HG03520 (cell line): ENCODE measurements around the gene IGF1R.
A peak's percentile ranks its signal among the peaks of the same experiment; 100 is the strongest.

ENCODE experiments used
- ATAC-seq: cut with Tn5 transposase; IDR thresholded peaks from one replicate; pipeline ENCODE4 v1.9.1; 2021; ENCODE audit warnings: mild to moderate bottlenecking, moderate library complexity; ENCODE audit not compliant: unreplicated experiment

The IGF1R gene

DNA sequence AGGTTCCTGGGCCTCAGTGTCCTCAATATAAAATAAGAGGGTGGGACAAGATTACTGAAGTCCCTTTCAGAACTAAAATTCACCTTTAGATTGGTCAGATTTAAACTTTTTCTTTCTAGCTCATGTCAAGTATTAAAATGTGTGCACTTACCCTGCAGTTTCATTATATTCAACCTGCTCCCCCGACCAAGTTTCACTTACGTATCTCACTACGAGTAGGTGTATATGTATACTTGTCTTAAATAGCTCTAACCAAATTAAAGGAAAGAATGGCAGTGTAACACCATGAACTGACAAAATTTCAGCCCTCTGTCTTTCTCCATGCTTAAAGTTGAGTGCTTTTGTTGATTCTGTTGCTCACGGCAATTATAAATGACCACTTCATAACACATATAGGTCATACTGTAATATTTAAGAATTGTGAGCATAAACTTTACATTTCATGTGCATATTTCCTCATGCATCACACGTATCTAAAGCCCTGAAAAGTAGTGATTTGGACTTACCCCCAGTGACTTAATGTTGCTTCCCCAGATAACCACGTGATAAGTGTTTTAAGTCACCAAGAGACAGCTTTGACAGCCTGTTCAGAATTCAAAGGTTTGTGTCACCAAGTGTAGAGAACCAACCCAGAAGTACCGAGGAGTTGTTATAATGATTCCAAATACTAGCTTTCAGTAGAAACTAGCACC lies 289.2 kb downstream of the IGF1R start:
- peak; percentile 78 for ATAC-seq

DNA sequence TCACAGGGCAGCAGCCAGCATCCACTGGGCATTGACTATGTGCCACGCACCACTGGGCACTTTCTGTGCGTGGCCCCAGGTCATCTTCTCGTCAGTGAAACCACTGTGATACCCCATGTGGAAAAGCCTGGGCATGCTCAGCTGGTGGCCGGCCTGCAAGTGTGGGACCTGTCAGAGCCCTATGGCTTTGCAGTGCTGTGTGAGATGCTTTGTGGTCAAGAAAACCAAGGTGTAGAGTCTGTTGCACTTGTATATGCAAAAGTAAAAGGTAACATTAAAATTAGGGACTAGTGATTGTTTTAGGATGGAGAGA lies 289.7 kb downstream of the IGF1R start:
- ATAC-seq, result peak; percentile 9

DNA sequence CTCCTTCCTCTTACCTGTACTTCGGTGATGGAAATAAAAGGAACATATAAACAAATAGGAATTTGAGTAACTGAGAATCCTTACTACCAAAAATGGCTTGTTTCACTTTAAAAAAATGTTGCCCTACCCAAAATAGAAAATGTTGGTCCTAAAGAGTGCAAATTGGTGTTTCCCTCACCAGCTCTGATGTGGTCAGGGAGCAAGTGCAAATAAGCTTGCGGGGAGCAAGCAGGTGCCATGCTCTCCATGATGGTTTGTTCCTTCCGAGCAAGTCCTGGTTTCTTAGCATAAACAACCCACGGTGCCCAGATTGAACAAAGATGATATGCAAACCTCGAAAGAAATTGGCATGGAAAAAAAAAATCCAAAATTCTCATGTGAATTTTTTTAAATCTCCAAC lies 290.5 kb downstream of the IGF1R start:
- no peak for ATAC-seq

DNA sequence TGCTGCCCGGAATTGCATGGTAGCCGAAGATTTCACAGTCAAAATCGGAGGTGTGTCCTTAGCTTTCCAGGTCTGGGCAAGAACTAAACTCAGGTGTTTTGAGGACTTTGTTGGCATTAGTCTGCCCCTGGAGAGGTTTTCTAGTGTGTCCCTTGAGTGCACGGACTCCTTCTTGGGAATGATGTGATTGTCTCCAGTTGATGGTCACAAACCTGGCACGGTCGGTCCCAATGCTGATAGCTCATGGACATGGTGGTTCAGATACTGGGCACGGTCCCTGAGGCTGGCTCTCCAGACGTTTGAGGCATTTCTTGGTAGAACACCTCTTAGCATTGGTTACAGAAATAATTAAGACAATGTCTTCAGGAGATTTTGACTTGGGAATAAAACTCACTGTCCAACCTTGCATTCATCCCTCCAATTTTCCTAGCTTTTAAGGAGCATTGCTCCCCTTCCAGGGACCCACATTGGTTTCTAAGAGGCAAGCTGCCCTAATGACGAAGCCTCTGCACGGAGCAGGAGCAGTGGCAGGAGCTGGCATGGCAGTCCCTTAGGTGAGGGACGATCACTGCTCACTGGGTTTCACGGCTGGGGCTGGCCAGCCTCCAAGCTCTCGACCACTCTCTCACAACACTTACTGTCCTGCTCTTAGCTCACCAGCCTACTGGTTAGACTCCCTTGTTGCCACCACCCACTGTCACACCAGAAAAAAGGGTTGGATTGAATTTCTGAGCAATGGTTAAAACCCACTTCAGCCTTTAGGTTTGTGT lies 291.2 kb downstream of the IGF1R start:
- ATAC-seq, result no peak

DNA sequence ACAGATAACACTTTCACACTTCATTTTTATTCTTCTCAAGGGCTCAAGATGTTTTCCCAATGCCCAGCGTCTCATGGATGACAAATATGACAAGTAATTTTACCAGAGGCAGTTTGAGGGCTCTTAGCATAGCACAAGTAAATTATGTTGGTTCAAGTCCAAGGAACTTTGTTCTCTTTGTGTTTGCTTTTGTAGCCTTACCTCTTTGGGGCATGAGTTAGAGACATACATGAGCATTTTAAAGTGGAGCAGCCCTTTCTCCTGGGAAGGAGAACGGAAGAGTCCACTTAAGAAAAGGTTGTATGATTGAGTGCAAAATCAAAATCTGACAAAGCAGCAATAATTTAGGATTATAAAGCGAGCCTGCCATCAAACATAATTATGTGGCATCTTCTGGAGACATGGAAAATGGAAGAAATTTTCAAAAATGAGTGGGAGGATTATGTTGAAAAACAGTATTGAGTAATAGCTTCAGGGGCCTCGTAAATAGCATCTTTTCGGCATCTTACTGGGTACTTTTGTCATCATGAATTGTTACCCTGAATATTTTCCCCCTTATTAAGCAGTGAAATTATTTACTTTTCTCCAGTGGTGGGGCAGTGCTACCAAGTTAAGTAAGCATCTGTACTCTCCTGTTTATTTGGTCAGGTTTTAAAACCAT lies 293.4 kb downstream of the IGF1R start:
- ATAC-seq, result no peak

DNA sequence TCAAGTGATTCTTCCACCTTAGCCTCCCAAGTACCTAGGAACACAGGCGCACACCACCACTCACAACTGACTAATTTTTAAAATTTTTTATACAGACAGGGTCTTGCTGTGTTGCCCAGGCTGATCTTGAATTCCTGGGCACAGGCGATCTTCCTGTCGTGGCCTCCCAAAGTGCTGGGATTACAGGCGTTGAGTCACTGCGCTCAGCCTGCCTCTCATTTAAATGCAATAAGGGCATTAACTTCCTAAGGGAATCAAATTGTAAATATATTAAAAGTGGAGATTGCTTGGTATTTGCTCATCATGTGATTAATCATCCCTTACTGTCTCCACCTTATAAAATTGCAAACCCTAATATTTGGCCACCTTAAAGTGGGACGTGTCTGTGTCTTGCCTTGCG lies 294.1 kb downstream of the IGF1R start:
- ATAC-seq, result no peak

DNA sequence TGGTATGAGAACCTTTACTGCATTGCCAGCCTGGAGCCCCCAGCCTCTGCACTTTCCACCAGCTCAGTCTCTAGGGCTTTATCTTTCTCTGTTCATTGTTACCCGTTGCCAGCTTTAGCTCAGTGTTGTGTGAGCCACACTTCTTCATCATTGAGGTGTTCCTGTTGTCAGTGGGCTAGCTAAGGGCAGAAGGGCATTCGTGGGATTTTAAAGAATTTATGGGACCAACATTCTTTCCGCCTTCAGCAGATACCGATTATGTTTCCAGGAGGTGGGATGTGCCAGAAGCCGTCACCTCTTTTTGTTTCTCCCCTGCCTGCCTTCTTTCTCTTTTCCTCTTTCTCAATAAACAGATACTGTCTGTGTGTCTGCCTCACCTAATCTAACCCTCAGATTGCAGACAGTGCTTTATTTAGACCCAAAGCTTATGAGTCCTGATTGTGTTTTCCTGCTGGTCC lies 294.7 kb downstream of the IGF1R start:
- no peak for ATAC-seq

DNA sequence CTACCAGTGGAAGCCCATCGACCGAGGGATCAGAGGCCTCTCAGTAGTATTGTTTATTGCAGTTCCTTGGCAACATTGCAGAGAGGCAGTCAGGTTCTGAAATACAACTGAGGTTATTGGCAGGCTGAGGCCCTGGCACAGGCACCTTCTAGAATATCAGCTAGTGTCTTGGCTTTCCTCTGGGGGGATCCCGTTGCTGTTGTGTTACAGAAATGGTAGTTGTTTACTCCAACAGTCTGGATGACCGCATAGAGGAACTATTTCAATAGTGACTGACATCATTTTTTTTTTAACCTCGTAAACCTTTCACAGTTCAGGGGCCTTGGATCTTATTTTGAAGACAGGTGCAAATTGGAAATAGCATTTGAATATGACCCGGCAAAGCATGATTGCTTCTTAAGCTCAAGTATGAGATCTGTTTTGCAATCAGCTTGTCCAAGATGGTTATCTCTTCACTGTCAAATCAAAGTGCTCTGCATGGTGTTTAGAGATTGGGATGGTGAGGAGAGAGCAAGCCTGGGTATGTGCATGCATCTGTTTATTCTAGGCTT lies 295.3 kb downstream of the IGF1R start:
- ATAC-seq, result no peak

DNA sequence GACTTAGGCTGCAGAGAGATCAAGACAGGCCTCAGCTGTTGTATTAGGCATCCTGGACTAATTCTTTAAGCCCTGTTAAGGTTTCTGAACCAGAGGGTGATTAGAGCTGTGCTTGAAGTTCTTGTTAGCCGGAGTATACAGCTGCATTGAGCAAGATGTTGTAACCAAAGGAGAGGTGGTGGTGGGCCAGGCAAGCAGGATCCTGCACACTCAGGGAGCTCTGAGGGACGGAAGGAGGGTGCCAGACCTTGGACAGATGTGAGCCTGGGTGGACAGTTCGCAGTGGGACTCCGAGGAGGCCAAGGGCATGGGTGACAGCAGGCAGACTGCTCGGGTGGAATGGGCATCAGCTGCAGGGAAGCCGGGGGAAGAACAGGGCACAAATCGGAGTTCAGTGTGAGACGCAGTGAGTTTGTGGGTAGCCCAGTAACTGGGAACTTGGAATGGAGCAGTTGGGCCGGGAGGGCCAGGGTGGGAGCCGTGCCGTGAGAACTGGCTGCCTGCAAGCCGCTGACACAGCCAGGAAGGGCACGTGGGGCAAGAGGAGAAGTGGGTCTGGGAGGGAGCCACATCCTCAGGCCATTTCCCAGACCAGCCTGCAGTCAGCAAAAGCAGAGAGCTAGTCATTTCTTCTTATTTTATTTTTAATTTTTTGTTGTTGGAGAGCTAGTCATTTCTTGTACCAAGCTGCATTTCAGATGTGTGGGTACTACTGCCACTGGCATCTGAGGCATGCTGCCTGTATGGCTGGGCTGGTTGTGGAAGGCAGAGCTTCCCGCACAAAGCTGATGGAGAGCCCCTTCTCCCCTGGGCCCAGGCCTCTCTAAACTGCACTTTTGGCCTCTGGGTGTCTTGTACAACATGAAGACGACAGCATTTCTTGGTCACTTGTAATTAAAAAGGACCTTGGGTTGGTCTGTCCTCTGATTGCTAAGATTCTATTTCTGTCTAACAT lies 298.2 kb downstream of the IGF1R start:
- no peak for ATAC-seq

DNA sequence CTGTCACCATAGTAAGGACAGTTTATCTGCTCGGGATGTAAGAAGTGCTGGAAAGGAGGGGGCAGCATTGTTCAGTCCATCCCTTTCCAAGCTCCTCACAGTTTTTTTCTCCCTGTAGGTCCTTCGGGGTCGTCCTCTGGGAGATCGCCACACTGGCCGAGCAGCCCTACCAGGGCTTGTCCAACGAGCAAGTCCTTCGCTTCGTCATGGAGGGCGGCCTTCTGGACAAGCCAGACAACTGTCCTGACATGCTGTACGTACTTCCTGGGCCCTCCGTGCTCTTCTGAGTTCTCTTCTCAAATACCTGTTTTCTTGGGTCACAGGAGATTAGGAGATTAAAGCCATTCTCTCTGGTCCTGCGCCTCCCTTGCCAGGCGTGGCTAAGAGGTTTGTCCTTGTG lies 300.1 kb downstream of the IGF1R start:
- ATAC-seq, result no peak

DNA sequence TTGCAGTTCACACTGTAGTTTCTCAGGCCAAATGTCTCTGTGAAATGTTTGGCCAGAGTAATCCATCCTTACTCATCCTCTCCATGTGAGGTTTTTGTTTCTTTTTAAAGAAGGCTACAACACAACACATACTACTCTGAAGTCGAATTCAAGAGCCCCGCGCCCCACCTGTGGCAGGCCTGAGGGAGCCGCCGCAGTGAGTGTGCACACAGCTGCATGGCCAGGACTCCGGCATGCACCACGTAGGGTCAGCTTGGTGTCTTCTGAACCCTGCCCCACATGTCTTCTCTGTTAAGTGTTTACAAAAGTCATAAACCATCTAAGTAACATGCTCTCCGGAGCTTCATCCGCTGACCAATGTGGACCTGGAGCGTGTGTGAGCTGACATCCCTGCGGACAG lies 300.6 kb downstream of the IGF1R start:
- ATAC-seq, result no peak

DNA sequence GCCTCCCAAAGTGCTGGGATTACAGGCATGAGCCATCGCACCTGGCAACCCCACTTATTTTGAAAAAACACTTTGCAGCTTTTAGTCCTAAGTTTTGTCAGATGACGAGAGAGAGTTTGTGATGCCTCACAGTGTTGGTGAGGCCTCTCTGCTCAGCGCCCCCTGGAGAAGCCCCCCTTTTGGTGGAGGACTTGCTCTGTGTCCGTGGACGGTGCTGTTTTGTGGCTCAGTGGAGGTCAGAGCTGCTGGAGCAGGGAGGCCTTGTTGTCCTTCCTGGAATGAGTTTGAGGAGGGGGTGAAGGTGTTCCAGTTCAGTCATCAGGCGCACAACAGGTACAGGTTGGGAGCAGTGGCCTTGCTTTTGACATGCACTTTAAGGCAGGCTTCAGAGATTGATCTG lies 301.3 kb downstream of the IGF1R start:
- no peak for ATAC-seq

DNA sequence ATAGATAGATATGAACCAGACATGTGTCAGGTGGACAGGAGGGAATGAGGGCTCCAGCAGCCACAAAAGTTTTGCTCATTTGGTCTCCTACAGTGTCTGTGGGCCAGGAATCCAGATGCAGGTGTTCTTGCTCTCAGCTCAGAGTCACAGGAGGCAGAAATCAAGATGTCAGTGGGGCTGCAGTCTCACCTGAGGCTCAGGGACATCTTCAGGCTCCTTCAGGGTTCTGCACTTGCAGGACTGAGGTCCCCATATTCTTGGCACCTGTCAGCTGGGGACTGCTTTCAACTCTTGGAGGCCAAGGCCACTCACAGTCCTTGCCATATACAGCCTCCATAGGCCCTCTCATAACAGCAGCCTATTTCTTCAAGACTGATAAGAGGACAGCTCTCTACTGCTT lies 301.9 kb downstream of the IGF1R start:
- ATAC-seq, result no peak

DNA sequence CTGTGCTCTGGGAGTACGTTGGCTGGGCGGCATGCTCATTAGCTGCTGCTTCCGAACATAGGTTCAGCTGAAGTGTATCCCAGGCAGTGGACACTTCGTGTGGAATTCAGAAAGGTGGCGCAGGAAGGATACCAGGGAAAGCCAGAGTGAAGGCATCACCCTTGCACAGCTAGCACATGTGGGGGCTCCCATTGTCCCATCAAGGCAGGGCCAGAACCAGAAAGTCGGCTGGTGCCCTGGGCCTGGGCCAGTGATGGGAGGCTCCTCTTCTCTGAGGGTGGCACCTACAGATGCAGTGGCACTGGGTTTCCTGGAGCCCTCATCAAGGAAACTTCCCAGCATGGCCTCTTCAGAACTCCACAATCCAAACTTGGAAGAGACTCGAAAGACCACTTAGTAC lies 302.7 kb downstream of the IGF1R start:
- no peak for ATAC-seq

DNA sequence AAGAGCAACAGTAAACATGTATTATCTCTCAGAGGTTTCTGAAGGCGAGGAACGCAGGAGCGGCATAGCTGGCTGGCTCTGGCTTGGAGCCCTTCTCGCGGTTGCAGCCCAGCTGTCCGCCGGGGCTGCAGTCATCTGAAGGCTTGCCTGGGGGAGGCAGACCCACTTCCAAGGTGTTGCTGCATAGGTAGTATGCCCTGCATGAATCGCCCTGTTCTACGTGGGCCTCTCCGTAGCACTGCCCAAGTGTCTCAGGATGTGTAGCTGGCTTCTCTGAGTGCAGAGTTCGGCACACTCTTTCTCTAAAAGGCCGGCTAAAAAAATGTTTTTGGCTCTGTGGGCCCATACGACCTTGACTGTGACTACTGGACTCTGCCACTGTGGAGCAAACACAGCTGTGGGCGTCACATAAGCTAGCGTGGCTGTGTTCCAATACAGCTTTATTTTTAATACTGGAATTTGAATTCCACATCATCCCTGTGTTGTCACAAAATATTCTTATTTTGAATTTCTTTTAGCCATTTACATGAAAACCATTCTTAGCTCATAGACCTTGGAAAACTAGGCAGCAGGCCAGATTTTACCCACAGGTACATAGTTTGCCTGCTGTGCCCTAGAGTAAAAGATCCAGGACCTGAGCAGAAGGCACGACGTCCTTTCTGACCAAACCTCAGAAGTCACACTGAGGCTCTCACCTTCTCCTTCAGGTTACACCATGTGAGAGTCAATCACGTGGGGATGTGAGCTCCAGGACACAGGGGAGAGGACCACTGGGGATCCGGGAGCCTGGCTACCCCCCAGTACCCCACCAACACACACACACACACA lies 303.4 kb downstream of the IGF1R start:
- ATAC-seq, result no peak

DNA sequence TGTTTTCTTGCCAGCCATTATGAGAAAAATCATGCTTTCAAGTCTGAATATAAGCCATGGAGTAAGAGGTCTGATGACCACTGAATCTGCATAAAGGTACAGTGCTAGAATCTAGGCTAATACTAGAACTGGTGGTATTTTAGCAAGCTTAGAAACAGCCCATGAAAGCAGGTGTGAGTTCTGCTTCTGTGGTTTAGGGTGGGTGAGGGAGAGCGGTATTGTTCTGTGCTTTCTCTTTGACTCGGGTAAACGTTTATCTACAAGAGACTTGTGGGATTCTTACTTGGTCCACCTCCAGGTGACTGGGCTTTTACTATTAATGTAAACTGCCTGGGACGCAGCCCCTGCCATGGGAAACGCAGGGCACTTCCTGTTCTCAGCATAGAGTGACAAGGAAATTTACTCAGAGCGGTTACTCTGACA lies 304.1 kb downstream of the IGF1R start:
- peak; percentile 97 for ATAC-seq

DNA sequence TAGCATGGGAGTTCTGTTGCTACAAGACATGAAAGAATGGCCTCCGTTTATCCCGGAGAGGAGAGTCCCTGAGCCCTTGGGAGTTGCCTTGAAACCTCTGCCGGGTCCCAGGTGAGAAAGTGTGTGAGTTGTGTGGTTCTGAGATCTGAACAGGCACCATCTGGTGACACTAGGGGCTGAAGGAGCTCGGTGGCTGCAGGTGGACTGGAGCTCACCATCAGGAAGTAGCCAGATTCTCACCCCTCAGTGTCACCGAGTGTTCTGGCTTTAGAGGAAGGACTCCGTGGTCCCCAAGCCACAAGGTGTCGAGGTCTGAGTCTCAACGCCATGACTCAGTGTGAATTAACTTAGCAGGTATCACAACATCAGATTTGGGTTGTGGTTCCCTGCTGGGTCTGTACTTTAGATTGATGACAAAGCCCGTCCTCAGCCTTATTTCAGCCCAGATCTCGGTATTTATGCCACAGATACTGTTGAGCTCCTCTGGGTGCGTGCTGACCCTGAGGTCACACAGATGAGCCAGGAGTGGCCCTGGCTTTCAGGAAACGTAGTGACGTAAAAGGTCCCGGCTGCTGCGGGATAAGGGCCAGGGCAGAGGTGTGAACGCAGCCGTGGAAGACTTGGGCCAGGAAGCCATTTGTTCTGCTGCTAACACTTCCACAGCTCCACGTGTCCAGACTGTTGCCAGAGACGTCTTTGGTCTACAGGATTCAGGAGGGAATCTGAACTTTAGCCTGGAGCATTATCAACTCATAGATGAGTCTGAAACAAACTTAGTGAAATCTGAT lies 304.9 kb downstream of the IGF1R start:
- ATAC-seq, result peak; percentile 30

DNA sequence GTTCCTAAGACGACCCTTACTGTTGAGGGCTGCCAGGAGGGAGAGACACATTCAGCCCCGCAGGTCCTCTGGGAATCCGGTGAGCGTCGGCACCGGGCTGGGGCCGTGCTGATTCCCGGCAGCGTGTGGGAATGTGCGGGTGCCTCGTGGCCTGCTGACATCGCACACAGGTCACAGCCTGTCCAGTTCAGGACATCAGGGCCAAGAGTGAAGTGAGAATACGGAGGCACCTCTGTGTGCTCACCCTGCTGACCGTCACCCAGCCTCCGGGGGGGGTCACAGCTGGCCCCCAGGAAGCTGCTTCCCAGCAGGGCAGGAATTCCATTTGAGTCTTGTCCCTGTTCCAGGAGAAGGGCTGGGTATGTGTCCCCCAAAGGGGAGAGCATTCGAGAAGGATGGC lies 305.6 kb downstream of the IGF1R start:
- ATAC-seq, result no peak

DNA sequence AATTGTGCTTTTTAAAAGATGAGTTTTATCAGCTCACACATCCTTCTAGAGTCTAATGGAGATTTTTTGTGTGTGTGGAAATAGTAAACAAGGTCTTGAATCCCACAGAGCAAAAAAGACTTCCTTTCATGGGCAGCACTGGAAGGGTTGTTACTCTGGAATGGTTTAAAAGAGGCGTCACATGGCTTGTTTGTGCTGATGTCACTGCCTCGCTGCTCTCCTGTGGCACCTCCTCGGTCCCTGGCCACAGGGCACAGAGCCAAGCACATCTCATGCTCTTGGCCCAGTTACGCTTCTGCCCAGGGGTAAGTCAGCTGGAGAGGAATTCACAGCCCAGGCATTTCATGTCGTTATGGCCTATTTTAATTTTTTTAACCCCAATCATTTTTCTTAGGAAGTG lies 306.1 kb downstream of the IGF1R start:
- no peak for ATAC-seq
